Kidney (tissue), 14 donors: ENCODE measurements around the gene SLC7A5. TPM values are rescaled to one million over a fixed set of nuclear protein-coding genes. Genes with fewer than 3 reads are reported as not detected.
A peak's percentile ranks its signal among the peaks of the same experiment; 100 is the strongest.

Source experiments
- DNase-seq, 5 donors: peaks; one replicate each; pipeline ENCODE4 v3.0.0-alpha.2; 2013 to 2020
- FAIRE-seq: peaks from 2 replicates; lab custom pipeline; 2012; peaks lifted over from hg19 to GRCh38; lab: Jason Lieb, UNC
- H3K27ac ChIP-seq, 2 donors: one replicate each; pipeline ENCODE4 v1.7.0; 2013; ENCODE audit warnings: low read depth in 2 of 2, low read length in 2 of 2, inconsistent platforms in 1 of 2
- H3K27me3 ChIP-seq: one replicate; pipeline ENCODE4 v1.7.1; 2013; ENCODE audit warnings: low read length, inconsistent platforms; ENCODE audit not compliant: control insufficient read depth, insufficient read depth
- H3K36me3 ChIP-seq, 3 donors: one replicate each; pipeline versions ENCODE4 v1.7.0 to v1.7.1; 2013; ENCODE audit warnings: low read length in 3 of 3, control low read depth in 1 of 3, inconsistent platforms in 1 of 3; ENCODE audit not compliant: insufficient read depth in 3 of 3, control insufficient read depth in 2 of 3
- H3K4me1 ChIP-seq, 3 donors: one replicate each; pipeline versions ENCODE4 v1.7.0 to v1.7.1; 2013; ENCODE audit warnings: low read length in 3 of 3, inconsistent platforms in 1 of 3, low read depth in 1 of 3; ENCODE audit not compliant: control insufficient read depth in 2 of 3, insufficient read depth in 2 of 3
- H3K4me3 ChIP-seq, 3 donors: one replicate each; pipeline versions ENCODE4 v1.7.0 to v1.8.1; 2013; ENCODE audit warnings: low read length in 3 of 3, control low read depth in 1 of 3, inconsistent platforms in 1 of 3
- H3K9ac ChIP-seq, 3 donors: one replicate each; pipeline versions ENCODE4 v1.7.0 to v1.7.1; 2013; ENCODE audit warnings: low read length in 3 of 3, control low read depth in 1 of 3, inconsistent platforms in 1 of 3
- H3K9me3 ChIP-seq, 3 donors: one replicate each; pipeline versions ENCODE4 v1.7.0 to v1.7.1; 2013; ENCODE audit warnings: low read length in 3 of 3, control low read depth in 1 of 3, inconsistent platforms in 1 of 3; ENCODE audit not compliant: control insufficient read depth in 2 of 3, insufficient read depth in 1 of 3
- intact Hi-C: fragments of 100-400 bp; cut with DNase I; formaldehyde crosslinking; loops from one replicate; pipeline ENCODE4 v1.11.1; 2022
- polyA plus RNA-seq: library from polyadenylated mRNA; stranded (reverse); fragments of 350-450 nt; fragmentation: Illumina TruSeq; extraction: RNeasy Lipid Tissue Mini Kit (QIAGEN cat#74804); gene quantifications from one replicate; pipeline ENCODE4 v1.2.3, GENCODE V29; 2014; ENCODE audit warnings: low read depth, low replicate concordance; ENCODE audit not compliant: insufficient read depth
- total RNA-seq: library from RNA; stranded (reverse); fragmentation: NEBNext Ultra II Directional; extraction: Animal tissue kit (Norgen Biotek cat#: 25700); gene quantifications from one replicate; pipeline ENCODE4 v1.2.1, GENCODE V29; 2021
- TF ChIP-seq, protein P1 (sequence below): IDR thresholded peaks from 3 replicates; pipeline ENCODE4 v1.5.1; 2012; ENCODE audit warnings: mild to moderate bottlenecking, moderate library complexity, borderline replicate concordance; ENCODE audit not compliant: insufficient read depth; ENCODE audit errors: extremely low read depth
- donor health status: control.
- donor health status: control.
- donor health status: control.
- donor health status: control.
- donor health status: control.
- donor health status: DM: yes; HTN: yes; CAD: no.
- donor health status: Normal renal cell carcinoma (clear cell type).

The SLC7A5 gene
- total and polyA plus RNA-seq, 2 donors from 2014 or later = 17.0 to 18.7 TPM

GRCh38 chr16:87809150-87809902 is 60.0 kb downstream of the SLC7A5 start:
- Histone ChIP-seq H3K4me3 (no peak overlapping the region), H3K36me3 (no peaks in the 10 kb centered on the region), H3K27ac (no peak overlapping the region), H3K4me1 (peaks cover 0 to 2% (median 0%) of the 10 kb centered on the region in 3 donors), H3K9ac (no peak overlapping the region), H3K27me3 (no peaks in the 10 kb centered on the region), H3K9me3 (no peaks in the 10 kb centered on the region)
- DNase-seq (no peak), FAIRE-seq (no peak)
- intact Hi-C loops = no loop called here
- TF ChIP-seq, protein P1, sequence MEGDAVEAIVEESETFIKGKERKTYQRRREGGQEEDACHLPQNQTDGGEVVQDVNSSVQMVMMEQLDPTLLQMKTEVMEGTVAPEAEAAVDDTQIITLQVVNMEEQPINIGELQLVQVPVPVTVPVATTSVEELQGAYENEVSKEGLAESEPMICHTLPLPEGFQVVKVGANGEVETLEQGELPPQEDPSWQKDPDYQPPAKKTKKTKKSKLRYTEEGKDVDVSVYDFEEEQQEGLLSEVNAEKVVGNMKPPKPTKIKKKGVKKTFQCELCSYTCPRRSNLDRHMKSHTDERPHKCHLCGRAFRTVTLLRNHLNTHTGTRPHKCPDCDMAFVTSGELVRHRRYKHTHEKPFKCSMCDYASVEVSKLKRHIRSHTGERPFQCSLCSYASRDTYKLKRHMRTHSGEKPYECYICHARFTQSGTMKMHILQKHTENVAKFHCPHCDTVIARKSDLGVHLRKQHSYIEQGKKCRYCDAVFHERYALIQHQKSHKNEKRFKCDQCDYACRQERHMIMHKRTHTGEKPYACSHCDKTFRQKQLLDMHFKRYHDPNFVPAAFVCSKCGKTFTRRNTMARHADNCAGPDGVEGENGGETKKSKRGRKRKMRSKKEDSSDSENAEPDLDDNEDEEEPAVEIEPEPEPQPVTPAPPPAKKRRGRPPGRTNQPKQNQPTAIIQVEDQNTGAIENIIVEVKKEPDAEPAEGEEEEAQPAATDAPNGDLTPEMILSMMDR = no peak

DNA sequence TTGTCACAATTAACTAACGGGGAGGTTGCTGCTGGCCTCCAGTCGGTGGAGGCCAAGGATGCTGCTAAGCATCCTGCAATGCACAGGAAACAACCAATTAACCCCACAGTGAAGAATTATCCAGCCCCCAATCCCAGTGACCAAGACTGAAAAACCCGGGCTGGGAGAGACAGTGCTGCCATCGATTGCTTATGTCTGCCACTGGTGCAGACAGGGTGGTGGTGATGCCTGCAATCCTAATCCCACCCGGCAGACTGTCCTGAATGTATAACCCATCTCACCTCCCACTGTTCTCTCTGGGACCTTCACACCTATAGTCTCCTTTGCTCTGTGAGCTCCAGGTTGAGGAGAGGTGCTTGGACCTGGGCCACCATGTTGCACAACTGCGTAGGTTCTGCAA is 61.2 kb downstream of the SLC7A5 start:
- Histone ChIP-seq H3K9ac (no peak overlapping the region), H3K4me1 (peaks cover 0 to 2% (median 0%) of the 10 kb centered on the region in 3 donors), H3K36me3 (no peaks in the 10 kb centered on the region), H3K4me3 (no peak overlapping the region), H3K27ac (no peak overlapping the region), H3K27me3 (no peaks in the 10 kb centered on the region), H3K9me3 (no peaks in the 10 kb centered on the region)
- no peak for FAIRE-seq
- DNase-seq = no peak
- TF ChIP-seq, protein P1 = no peak
- intact Hi-C loops = no loop called here

GRCh38 chr16:87806641-87807546 is 62.4 kb downstream of the SLC7A5 start:
- Histone ChIP-seq H3K36me3 (no peaks in the 10 kb centered on the region), H3K9ac (no peak overlapping the region), H3K4me1 (peaks cover 0 to 2% (median 0%) of the 10 kb centered on the region in 3 donors), H3K27ac (no peak overlapping the region), H3K27me3 (no peaks in the 10 kb centered on the region), H3K4me3 (no peak overlapping the region), H3K9me3 (no peaks in the 10 kb centered on the region)
- TF ChIP-seq, protein P1 = no peak
- FAIRE-seq (no peak), DNase-seq (peak in 4 of 5 donors; percentile 48 to 70 (median 55))
- intact Hi-C loops = no loop called here
